Fibroblast of the aortic adventitia (primary cell): Measurements from ENCODE around the gene NRXN3. TPM values are rescaled to one million over a fixed set of nuclear protein-coding genes. Genes with fewer than 3 reads are reported as not detected.

Experiments used
- DNase-seq: peaks from one replicate; pipeline ENCODE4 v3.0.0-alpha.2; 2010; ENCODE audit warnings: low read depth
- H3K4me3 ChIP-seq: 2 replicates; pipeline ENCODE4 v1.5.1; 2011; ENCODE audit warnings: low read depth, mild to moderate bottlenecking, control low read depth, low read length, moderate library complexity
- total RNA-seq: library from RNA; depleted of rRNA; stranded (reverse); fragments of >200 nt; gene quantifications from 2 replicates; pipeline ENCODE4 v1.2.3, GENCODE V29; 2012; ENCODE audit warnings: low replicate concordance
- TF ChIP-seq, protein P1 (sequence below): IDR thresholded peaks from 2 replicates; pipeline ENCODE4 v1.5.1; 2011; ENCODE audit warnings: mild to moderate bottlenecking, low read length, control low read depth, inconsistent platforms; ENCODE audit not compliant: insufficient read depth

NRXN3 gene
- total RNA-seq, 1 donor: 0.18 TPM

DNA sequence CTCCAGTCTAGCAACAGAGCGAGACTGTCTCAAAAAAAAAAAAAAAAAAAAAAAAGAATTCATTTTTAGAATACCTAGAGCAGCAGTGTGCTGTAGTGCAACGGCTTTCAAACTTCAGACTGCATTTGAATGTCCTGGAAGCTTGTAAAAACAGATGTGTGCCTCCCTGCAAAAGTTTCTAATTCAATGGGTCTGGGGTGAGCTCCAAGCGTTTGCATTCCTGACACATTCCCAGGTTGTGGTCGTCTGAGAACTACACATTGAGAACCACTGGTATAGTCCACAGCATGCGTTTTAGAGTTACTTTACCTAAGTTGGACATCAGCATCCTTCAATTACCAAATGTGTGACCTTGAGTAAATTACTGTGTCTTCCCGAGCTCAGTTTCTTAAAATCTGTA, 816.8 kb downstream of the NRXN3 start:
- TF ChIP-seq, protein P1, sequence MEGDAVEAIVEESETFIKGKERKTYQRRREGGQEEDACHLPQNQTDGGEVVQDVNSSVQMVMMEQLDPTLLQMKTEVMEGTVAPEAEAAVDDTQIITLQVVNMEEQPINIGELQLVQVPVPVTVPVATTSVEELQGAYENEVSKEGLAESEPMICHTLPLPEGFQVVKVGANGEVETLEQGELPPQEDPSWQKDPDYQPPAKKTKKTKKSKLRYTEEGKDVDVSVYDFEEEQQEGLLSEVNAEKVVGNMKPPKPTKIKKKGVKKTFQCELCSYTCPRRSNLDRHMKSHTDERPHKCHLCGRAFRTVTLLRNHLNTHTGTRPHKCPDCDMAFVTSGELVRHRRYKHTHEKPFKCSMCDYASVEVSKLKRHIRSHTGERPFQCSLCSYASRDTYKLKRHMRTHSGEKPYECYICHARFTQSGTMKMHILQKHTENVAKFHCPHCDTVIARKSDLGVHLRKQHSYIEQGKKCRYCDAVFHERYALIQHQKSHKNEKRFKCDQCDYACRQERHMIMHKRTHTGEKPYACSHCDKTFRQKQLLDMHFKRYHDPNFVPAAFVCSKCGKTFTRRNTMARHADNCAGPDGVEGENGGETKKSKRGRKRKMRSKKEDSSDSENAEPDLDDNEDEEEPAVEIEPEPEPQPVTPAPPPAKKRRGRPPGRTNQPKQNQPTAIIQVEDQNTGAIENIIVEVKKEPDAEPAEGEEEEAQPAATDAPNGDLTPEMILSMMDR: no peak
- no peak for DNase-seq
- H3K4me3 ChIP-seq: no peak overlapping the region

- DNase-seq: no peak
- TF ChIP-seq, protein P1: no peak
- no peak overlapping the region for H3K4me3 ChIP-seq
Measured at GRCh38 chr14:78989221-78989620, 819.0 kb downstream of the NRXN3 start.

- H3K4me3 ChIP-seq: no peak overlapping the region
- TF ChIP-seq, protein P1: no peak
- no peak for DNase-seq
Measured at GRCh38 chr14:78992867-78993266, 822.7 kb downstream of the NRXN3 start.

DNA sequence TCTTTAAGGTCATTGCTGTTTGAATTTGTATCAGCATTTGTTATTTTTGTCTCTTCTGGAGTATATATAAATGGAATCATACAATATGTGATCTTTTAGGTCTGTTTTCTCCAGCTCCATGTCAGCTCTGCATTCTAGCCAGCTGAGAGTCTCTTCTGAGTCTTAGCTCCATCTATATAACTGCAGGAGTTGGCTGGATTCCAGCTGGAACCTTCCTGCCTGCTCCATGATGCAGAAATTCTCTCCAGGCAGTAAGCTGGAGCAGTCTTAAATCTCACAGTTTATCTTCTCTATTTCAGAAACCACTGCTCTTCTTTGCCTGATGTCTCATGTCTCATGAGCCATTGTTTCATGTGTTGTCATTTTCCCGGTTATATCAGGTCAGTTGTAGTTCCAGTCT, 827.6 kb downstream of the NRXN3 start:
- DNase-seq: peak; percentile 80
- TF ChIP-seq, protein P1: no peak
- no peak overlapping the region for H3K4me3 ChIP-seq

DNA sequence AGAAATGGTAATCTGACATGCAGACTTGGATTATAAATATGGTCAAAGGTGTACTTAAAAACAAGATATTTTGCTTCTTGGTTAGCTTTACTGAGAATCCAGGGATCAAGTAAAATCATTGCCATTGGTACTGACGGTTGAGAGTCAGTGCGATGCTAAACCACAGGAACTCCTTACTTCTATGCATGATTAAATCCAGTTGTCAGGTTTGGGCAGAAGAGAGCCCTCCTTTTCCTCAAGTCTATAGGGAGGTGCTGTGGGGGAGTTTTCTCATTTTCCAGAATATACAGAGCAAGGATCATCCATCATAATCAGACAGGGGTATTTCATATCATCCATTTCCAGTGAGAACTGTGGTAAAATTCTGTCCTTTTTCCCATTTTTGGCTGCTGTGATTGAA, 839.1 kb downstream of the NRXN3 start:
- no peak overlapping the region for H3K4me3 ChIP-seq
- TF ChIP-seq, protein P1: no peak
- DNase-seq: no peak

DNA sequence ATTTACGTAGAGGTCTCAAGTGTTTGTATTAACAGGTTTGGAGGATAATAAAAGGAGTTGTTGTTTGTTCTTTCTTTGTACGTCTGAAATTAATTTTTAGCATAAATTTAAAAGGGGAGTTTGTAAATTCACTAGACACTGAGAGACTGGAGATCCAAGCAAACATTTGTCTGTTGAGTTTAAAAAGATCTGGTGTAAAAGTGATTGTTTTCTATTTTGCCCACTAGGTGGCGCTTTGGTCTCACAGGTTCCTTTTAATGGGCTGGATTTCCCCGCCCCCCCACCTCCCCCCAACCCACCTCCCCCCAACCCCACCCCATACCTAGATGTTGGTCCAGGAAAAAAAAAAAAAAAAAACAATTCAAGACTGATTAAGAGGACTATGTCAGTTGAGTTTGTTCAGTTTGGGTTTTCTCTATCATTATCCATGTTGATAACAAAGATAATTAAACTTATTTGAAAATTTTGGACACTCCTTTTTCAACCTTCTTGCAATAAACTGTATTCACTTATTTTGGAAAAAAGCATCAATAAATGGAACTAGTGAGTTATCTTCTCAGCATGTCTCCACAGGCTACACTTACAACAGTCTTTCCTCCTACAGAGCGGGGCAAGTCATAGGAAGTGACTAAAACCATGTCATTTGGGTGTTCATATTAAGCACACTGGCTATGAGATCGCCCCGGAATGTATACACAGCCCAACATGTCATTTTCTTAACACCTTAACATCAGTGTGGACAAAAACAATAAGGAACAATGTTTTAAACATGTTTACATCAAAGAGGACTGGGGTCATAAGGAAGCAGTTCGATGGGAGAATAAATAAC, 841.1 kb downstream of the NRXN3 start:
- peak; percentile 59 for DNase-seq
- no peak overlapping the region for H3K4me3 ChIP-seq
- TF ChIP-seq, protein P1: no peak

GRCh38 chr14:79011920-79012204, 841.7 kb downstream of the NRXN3 start:
- TF ChIP-seq, protein P1: no peak
- no peak for DNase-seq
- no peak overlapping the region for H3K4me3 ChIP-seq
